GM12878 (cell line): ENCODE data around the gene MOCS1. TPM values are rescaled to one million over a fixed set of nuclear protein-coding genes. Genes with fewer than 3 reads are reported as not detected.

Experiments
- ATAC-seq: fragments of 200-7000 bp; cut with Tn5 transposase; 3 replicates; pipeline ENCODE4 v1.9.1; 2020; ENCODE audit warnings: mild to moderate bottlenecking, moderate library complexity
- BruUV-seq: library from RNA; stranded (reverse); fragments of 400-500 nt; replicated peaks from 2 replicates; lab custom pipeline; 2021; lab: Mats Ljungman, UMichigan
- CTCF ChIA-PET: fragments of 300-600 bp; sonication (Branson Sonifier 250); formaldehyde crosslinking; extraction: SDS; loops from one replicate; lab custom pipeline; 2021; ENCODE audit warnings: inconsistent platforms; lab: Yijun Ruan, JAX
- POLR2A ChIA-PET: fragments of 350-600 bp; formaldehyde crosslinking; extraction: SDS; loops from one replicate; lab custom pipeline; 2021; ENCODE audit warnings: inconsistent platforms; lab: Charles Lee
- RAD21 ChIA-PET: fragments of 300-600 bp; sonication (Branson Sonifier 250); formaldehyde crosslinking; loops from one replicate; lab custom pipeline; 2023; ENCODE audit warnings: antibody characterized with exemption; ENCODE audit not compliant: unreplicated experiment; lab: Charles Lee
- SMC1A ChIA-PET: fragments of 300-600 bp; sonication (Branson Sonifier 250); formaldehyde crosslinking; loops from one replicate; lab custom pipeline; 2023; ENCODE audit not compliant: unreplicated experiment, uncharacterized antibody; lab: Charles Lee
- DNase-seq: peaks from one replicate; pipeline ENCODE4 v3.0.0-alpha.2; 2011; ENCODE audit warnings: low read depth, low spot score
- FAIRE-seq: peaks from 3 replicates; lab custom pipeline; 2011; peaks lifted over from hg19 to GRCh38; lab: Jason Lieb, UNC
- H2AFZ ChIP-seq: 2 replicates; pipeline ENCODE4 v1.6.0; 2011; ENCODE audit warnings: low read depth, low read length, control low read depth; ENCODE audit not compliant: control insufficient read depth
- H3K27ac ChIP-seq: 2 replicates; pipeline ENCODE4 v1.5.1; 2011; ENCODE audit warnings: control low read depth; ENCODE audit not compliant: control insufficient read depth, insufficient read depth
- H3K27me3 ChIP-seq, 2 experiments: replicated peaks in 1 of 2; 2 replicates each; pipeline versions ENCODE4 v1.6.0 to v1.6.1; 2011; ENCODE audit warnings: low read length in 1 of 2; ENCODE audit not compliant: control insufficient read depth in 2 of 2, insufficient read depth in 2 of 2
- H3K36me3 ChIP-seq, 2 experiments: 2 replicates each; pipeline ENCODE4 v1.5.1; 2011; ENCODE audit warnings: low read length in 1 of 2; ENCODE audit not compliant: control insufficient read depth in 2 of 2, insufficient read depth in 2 of 2
- H3K4me1 ChIP-seq: 2 replicates; pipeline ENCODE4 v1.6.1; 2011; ENCODE audit warnings: mild to moderate bottlenecking, low read length, moderate library complexity, mixed read lengths; ENCODE audit not compliant: control insufficient read depth, insufficient read depth
- H3K4me2 ChIP-seq: 2 replicates; pipeline ENCODE4 v1.6.0; 2011; ENCODE audit warnings: control low read depth; ENCODE audit not compliant: control insufficient read depth, insufficient read depth
- H3K4me3 ChIP-seq: fragments of 200-600 bp; sonication (generic); 2 replicates; pipeline ENCODE4 v1.5.1; 2016
- H3K79me2 ChIP-seq: 2 replicates; pipeline ENCODE4 v1.6.0; 2011; ENCODE audit warnings: low read length; ENCODE audit not compliant: control insufficient read depth, insufficient read depth
- H3K9ac ChIP-seq: 2 replicates; pipeline ENCODE4 v1.8.0; 2011; ENCODE audit warnings: low read length, control low read depth, mixed read lengths; ENCODE audit not compliant: control insufficient read depth, insufficient read depth
- H3K9me3 ChIP-seq: replicated peaks from 3 replicates; pipeline ENCODE4 v1.5.1; 2011; ENCODE audit warnings: mild to moderate bottlenecking, low read length; ENCODE audit not compliant: control insufficient read depth, insufficient read depth
- H4K20me1 ChIP-seq: 2 replicates; pipeline ENCODE4 v1.6.0; 2011; ENCODE audit not compliant: control insufficient read depth, insufficient read depth
- ASH2L ChIP-seq: fragments of 300-600, 200-600 bp; sonication (generic); IDR thresholded peaks from 2 replicates; pipeline ENCODE4 v1.6.1; 2017; ENCODE audit warnings: low read depth, mild to moderate bottlenecking, borderline replicate concordance
- BCL11A ChIP-seq: IDR thresholded peaks from 2 replicates; pipeline ENCODE4 v1.6.1; 2011; ENCODE audit warnings: low read depth, low read length
- CBFB ChIP-seq: IDR thresholded peaks from 2 replicates; pipeline ENCODE4 v1.6.1; 2016; ENCODE audit warnings: antibody characterized with exemption, low read depth
- E2F4 ChIP-seq: IDR thresholded peaks from 2 replicates; pipeline ENCODE4 v1.6.1; 2012; ENCODE audit warnings: low read depth, low read length, improper control_type of control experiment
- EP300 ChIP-seq, 2 experiments: fragments of 150-350 bp in 1 of 2; IDR thresholded peaks; 2 replicates each; pipeline ENCODE4 v1.6.1; 2011 to 2012; ENCODE audit warnings: low read depth in 2 of 2, low read length in 2 of 2, borderline replicate concordance in 1 of 2, improper control_type of control experiment in 1 of 2, inconsistent platforms in 1 of 2; ENCODE audit not compliant: control insufficient read depth in 1 of 2
- JUNB ChIP-seq: IDR thresholded peaks from 2 replicates; pipeline ENCODE4 v1.6.1; 2016; ENCODE audit warnings: antibody characterized with exemption, mild to moderate bottlenecking
- KAT2A ChIP-seq: conservative IDR thresholded peaks from 2 replicates; pipeline ENCODE4 v1.6.1; 2011; ENCODE audit warnings: low read depth, low read length; ENCODE audit not compliant: control insufficient read depth
- MTA3 ChIP-seq: IDR thresholded peaks from 2 replicates; pipeline ENCODE4 v1.6.1; 2012; ENCODE audit warnings: low read length, inconsistent platforms, borderline replicate concordance
- NR2C1 ChIP-seq: fragments of 450-650 bp; IDR thresholded peaks from 2 replicates; pipeline ENCODE4 v1.6.1; 2017; ENCODE audit warnings: antibody characterized with exemption, mild to moderate bottlenecking, moderate library complexity
- NR2F1 ChIP-seq: fragments of 450-650 bp; conservative IDR thresholded peaks from 2 replicates; pipeline ENCODE4 v1.6.1; 2017; ENCODE audit warnings: mild to moderate bottlenecking
- PKNOX1 ChIP-seq: fragments of 450-650 bp; IDR thresholded peaks from 2 replicates; pipeline ENCODE4 v1.6.1; 2016; ENCODE audit warnings: mild to moderate bottlenecking
- RUNX3 ChIP-seq: IDR thresholded peaks from 2 replicates; pipeline ENCODE4 v1.6.1; 2012; ENCODE audit warnings: low read length, inconsistent platforms
- STAT1 ChIP-seq: fragments of 450-650 bp; conservative IDR thresholded peaks from 2 replicates; pipeline ENCODE4 v1.6.1; 2014; ENCODE audit warnings: antibody characterized with exemption, mild to moderate bottlenecking
- STAT3 ChIP-seq: IDR thresholded peaks from 2 replicates; pipeline ENCODE4 v1.6.1; 2011; ENCODE audit warnings: low read depth, low read length, improper control_type of control experiment
- TBL1XR1 ChIP-seq: IDR thresholded peaks from 2 replicates; pipeline ENCODE4 v1.6.1; 2012; ENCODE audit warnings: low read depth, low read length, improper control_type of control experiment
- USF2 ChIP-seq: IDR thresholded peaks from 2 replicates; pipeline ENCODE4 v1.6.1; 2011; ENCODE audit warnings: low read depth, low read length, improper control_type of control experiment, borderline replicate concordance
- WRNIP1 ChIP-seq: IDR thresholded peaks from 2 replicates; pipeline ENCODE4 v1.6.1; 2011; ENCODE audit warnings: low read depth, low read length, improper control_type of control experiment, borderline replicate concordance
- WGBS: methylation state at CpG from one replicate; pipeline ENCODE4 v1.1.6; 2016; ENCODE audit warnings: low lambda C conversion rate; ENCODE audit not compliant: insufficient replicate concordance, insufficient coverage; ENCODE audit errors: missing lambda C conversion rate; 5-methylcytosine and 5-hydroxymethylcytosine counted together
- in situ Hi-C: fragments of 300-500 bp; cut with MboI; formaldehyde crosslinking; loops from 9 replicates; pipeline ENCODE4 v1.14.3; 2018; ENCODE audit warnings: mixed read lengths
- intact Hi-C: fragments of 100-400 bp; cut with micrococcal nuclease; formaldehyde crosslinking; loops from one replicate; pipeline ENCODE4 v1.14.2; 2022; ENCODE audit not compliant: unreplicated experiment
- polyA plus RNA-seq, 11 experiments: library from polyadenylated mRNA; depleted of rRNA in 4 of 11; unstranded in 6 of 11; stranded (reverse) in 5 of 11; fragments of >200 nt; fragmentation: Nextera tagmentation in 4 of 11; fragmentation: Illumina TruSeq in 1 of 11; extraction: Ambion mirVana in 4 of 11; extraction: Trizol in 1 of 11; gene quantifications; 1 replicate in 1 of 11; 2 replicates in 10 of 11; pipeline versions ENCODE4 v1.2.1 to v1.2.3, GENCODE V29; 2011 to 2016; ENCODE audit warnings: inconsistent platforms in 2 of 11, missing spikeins in 2 of 11, low read depth in 1 of 11
- total RNA-seq, 4 experiments: library from RNA; depleted of rRNA in 3 of 4; stranded (reverse); fragments of >200 nt in 3 of 4; fragmentation: Illumina TruSeq in 1 of 4; extraction: Trizol in 1 of 4; gene quantifications; 2 replicates each; pipeline versions ENCODE4 v1.2.1 to v1.2.3, GENCODE V29; 2013 to 2021

Gene MOCS1
- total and polyA plus RNA-seq, 10 of the 15 experiments (the other 5 are each of a cell fraction or from before 2014, with no cell fraction given) = 0.02 to 5.4 (median 0.16) TPM; not detected in 2

DNA sequence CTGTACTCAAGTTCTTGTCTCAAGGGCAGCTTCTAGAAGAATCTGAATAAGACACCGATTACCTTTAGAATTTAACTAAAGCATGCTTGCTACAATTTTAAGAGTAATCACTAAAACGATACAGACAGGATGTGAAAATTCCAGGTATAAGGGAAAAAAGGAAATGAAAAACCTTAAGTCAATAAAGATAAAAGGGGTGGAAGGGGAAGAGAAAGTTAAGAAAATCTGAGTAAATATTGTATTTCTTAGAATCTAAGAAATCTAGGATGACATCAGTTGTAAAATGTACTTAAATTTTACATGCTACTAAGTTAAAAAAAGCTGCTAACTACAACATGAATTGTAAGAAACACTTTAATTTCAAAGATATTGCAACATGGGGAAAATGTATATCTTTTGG, 30.3 kb upstream of the MOCS1 start:
- DNase-seq = no peak
- H3K9ac ChIP-seq = no peak overlapping the region
- no peaks in the 10 kb centered on the region for H3K9me3 ChIP-seq
- ChIA-PET SMC1A (interaction anchor here (1.1 kb wide), 1 partner anchor 15 kb away, joined by 3 read pairs; no protein-coding TSS in a partner anchor), RAD21 (interaction anchor here (0.9 kb wide), 1 partner anchor 287 kb away, joined by 3 read pairs; no protein-coding TSS in a partner anchor), CTCF (interaction anchor here (1.0 kb wide), 2 partner anchors 12 to 341 kb away, joined by 3 read pairs; no protein-coding TSS in a partner anchor), POLR2A (no interaction called here)
- no peak overlapping the region for H3K27ac ChIP-seq
- no TSS peak for BruUV-seq
- H3K27me3 ChIP-seq = no peaks in the 10 kb centered on the region; a peak in 1 of 4 replicates
- FAIRE-seq = no peak
- intact Hi-C loops (no loop called here), in situ Hi-C loops (no loop called here)
- H3K4me3 ChIP-seq = no peak overlapping the region
- H3K4me2 ChIP-seq = no peak overlapping the region
- no peak overlapping the region for H2AFZ ChIP-seq
- WGBS = 48% methylated on average over 2 of the region's 2 CpGs
- ATAC-seq = no peak
- no peaks in the 10 kb centered on the region for H3K4me1 ChIP-seq
- H3K36me3 ChIP-seq = no peaks in the 10 kb centered on the region
- no peak for TF ChIP-seq KAT2A
- no peak for TF ChIP-seq STAT3
- no peak for TF ChIP-seq PKNOX1
- no peak for TF ChIP-seq STAT1
- no peak for TF ChIP-seq NR2F1
- H3K79me2 ChIP-seq = no peaks in the 10 kb centered on the region
- no peaks in the 10 kb centered on the region for H4K20me1 ChIP-seq

DNA sequence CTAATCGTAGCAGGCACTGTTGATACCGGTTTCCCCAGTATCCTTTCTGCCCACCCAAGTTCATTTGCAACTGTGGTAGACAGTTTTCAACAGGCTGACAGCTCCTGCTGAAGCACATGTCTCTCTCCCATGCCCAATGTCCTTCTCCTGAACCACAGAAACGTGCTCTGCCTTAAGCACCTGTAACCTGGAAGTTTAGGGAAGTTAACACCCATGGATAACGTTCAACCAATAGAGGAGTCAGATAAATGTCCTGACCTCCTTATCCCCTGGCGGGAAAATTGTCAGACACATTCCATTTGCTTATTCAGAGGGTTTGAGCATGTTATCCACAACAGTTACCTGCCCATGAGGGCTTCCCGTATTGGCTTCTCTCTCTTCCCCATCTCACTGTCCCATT, 29.8 kb upstream of the MOCS1 start:
- WGBS = 16% methylated on average over 6 of the region's 6 CpGs
- ATAC-seq (no peak), FAIRE-seq (no peak), DNase-seq (no peak)
- Histone ChIP-seq H3K36me3 (no peaks in the 10 kb centered on the region), H3K4me1 (no peaks in the 10 kb centered on the region), H3K9ac (no peak overlapping the region), H3K4me2 (no peak overlapping the region), H3K79me2 (no peaks in the 10 kb centered on the region), H2AFZ (no peak overlapping the region), H3K27me3 (no peaks in the 10 kb centered on the region; a peak in 1 of 4 replicates), H4K20me1 (no peaks in the 10 kb centered on the region), H3K4me3 (no peak overlapping the region), H3K9me3 (no peaks in the 10 kb centered on the region), H3K27ac (no peak overlapping the region)
- RAD21 ChIA-PET = interaction anchor here (0.9 kb wide), 1 partner anchor 287 kb away, joined by 3 read pairs; no protein-coding TSS in a partner anchor
- intact Hi-C loops (no loop called here), in situ Hi-C loops (no loop called here)
- no TSS peak for BruUV-seq
- POLR2A ChIA-PET = no interaction called here
- CTCF ChIA-PET = no interaction called here
- SMC1A ChIA-PET = no interaction called here
- TF ChIP-seq KAT2A (no peak), MTA3 (no peak), RUNX3 (no peak), WRNIP1 (no peak), USF2 (no peak), EP300 (IDR thresholded peaks at IDR 0.05; ENCODE audit: borderline replicate concordance in 1 of 2, control insufficient read depth in 1 of 2, low read depth in 2 of 2, low read length in 2 of 2) (no peak), ASH2L (no peak), CBFB (no peak), NR2C1 (no peak), JUNB (no peak), E2F4 (no peak), TBL1XR1 (no peak), BCL11A (no peak)
